AG09309 (cell line): ENCODE results near the gene NUDT3.

Source experiments
- DNase-seq: peaks from one replicate; pipeline ENCODE4 v3.0.0-alpha.2; 2010; ENCODE audit warnings: low read depth
- H3K4me3 ChIP-seq: 2 replicates; pipeline ENCODE4 v1.5.1; 2011; ENCODE audit warnings: mild to moderate bottlenecking, low read depth, low read length, moderate library complexity; ENCODE audit not compliant: control insufficient read depth
- TF ChIP-seq, protein P1 (sequence below): IDR thresholded peaks from 2 replicates; pipeline ENCODE4 v1.5.1; 2011; ENCODE audit warnings: mild to moderate bottlenecking, low read depth, low read length, inconsistent platforms; ENCODE audit not compliant: insufficient read depth, control insufficient read depth; ENCODE audit errors: missing control alignments

Gene NUDT3

DNA sequence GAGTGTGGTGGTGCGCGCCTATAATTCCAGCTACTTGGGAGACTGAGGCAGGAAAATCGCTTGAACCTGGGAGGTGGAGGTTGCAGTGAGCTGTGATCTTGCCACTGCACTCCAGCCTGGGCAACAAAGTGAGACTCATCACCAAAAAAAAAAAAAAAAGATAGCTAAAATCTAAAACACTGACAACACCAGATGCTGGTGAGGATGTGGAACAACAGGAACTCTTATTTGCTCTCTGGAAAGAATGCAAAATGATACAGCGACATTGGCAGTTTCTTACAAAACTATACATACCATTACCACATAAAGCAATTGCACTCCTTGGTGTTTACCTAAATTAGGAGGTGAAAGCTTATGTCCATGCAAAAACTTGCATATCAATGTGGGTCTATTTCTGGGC, 80.2 kb downstream of the NUDT3 start:
- DNase-seq = no peak
- TF ChIP-seq, protein P1, sequence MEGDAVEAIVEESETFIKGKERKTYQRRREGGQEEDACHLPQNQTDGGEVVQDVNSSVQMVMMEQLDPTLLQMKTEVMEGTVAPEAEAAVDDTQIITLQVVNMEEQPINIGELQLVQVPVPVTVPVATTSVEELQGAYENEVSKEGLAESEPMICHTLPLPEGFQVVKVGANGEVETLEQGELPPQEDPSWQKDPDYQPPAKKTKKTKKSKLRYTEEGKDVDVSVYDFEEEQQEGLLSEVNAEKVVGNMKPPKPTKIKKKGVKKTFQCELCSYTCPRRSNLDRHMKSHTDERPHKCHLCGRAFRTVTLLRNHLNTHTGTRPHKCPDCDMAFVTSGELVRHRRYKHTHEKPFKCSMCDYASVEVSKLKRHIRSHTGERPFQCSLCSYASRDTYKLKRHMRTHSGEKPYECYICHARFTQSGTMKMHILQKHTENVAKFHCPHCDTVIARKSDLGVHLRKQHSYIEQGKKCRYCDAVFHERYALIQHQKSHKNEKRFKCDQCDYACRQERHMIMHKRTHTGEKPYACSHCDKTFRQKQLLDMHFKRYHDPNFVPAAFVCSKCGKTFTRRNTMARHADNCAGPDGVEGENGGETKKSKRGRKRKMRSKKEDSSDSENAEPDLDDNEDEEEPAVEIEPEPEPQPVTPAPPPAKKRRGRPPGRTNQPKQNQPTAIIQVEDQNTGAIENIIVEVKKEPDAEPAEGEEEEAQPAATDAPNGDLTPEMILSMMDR = no peak

DNA sequence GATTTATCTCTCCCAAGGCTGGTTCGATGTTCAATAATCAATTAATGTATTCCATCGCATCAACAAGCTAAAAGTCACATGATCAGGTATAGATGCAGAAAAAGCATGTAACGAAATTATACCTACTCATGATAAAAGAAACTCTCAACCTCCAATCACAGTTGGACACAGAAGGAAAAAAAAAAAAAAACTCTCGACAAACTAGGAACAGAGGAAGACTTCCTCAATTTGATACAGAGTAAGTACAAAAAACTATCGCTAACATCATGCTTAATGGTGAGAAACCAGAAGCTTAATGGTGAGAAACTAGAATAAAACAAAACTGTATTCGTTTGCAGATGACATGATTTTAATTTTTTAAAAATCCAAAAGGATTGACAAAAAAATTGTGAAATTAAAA, 81.7 kb downstream of the NUDT3 start:
- no peak overlapping the region for H3K4me3 ChIP-seq
- TF ChIP-seq, protein P1 = no peak
- DNase-seq = no peak

More for the DNA sequence above, 80.2 kb downstream of the NUDT3 start:
- H3K4me3 ChIP-seq = no peak overlapping the region

DNA sequence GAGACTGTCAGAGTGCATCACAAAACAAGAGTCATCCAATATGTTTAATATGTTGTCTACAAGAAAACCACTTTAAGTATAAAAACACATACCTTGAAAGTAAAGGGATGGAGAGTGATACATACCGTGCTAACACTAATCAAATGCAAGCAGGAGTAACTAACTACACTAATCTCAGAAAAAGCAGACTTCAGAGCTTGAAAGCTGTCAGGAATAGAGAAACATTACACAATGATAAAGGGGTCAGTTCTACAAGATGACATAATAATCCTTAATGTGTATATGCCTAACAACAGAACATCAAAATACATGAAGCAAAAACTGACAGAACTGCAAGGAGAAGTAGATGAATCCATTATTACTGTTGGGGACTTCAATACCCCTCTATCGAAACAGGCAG, 84.0 kb downstream of the NUDT3 start:
- no peak for DNase-seq
- TF ChIP-seq, protein P1 = no peak
- no peak overlapping the region for H3K4me3 ChIP-seq

DNA sequence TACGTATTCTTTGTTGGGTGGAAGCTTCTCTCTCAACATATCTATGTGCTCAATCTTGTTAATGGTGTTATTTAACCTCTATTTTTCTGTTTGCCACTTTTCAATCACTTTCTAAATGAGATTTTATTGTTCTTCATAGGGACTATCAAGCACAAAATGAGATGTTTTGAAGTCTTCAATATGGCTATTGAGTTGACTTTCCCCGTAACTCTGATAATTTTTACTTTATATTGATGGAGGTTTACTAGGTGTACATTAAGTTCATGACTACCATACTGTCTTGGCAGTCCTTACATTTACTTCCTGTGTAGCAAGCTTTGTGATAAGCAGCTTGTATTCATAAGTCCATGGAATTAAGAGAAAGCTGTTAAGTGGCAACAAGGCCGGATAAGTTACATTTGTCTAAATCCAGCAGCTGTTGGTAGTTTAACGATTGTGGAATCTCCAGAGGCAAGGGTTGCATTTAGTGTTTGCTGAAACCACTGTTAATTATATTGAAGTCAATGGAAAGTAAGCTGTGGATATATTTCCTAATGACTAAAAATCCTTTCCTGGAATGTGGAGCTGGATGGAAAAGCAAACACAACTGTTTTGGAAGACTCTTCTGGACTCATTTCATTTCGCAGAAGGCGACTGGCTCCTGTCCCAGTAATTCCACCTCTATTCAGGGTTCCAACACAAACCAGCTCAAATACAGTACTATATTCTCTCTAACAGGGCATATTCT, 86.3 kb downstream of the NUDT3 start:
- TF ChIP-seq, protein P1 = no peak
- DNase-seq = no peak
- no peak overlapping the region for H3K4me3 ChIP-seq

DNA sequence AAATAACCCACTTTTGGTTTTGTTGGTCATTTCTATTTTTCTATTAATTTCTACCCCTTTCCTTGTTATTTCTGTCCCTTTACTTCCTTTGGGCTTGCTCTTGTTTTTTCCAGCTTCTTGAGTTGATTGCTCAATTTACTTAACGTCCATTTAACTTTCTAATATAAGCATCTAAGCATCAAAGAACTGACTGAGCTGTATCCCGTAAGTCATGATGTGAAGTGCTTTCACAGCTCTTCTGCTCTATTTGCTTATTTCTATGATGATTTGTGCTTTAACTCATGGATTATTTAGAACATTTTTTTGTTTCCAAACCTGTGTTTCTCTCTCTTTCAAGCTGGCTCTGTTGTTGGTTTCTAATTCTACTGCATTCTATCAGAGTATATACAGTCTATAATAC, 87.0 kb downstream of the NUDT3 start:
- DNase-seq = no peak
- TF ChIP-seq, protein P1 = no peak
- no peak overlapping the region for H3K4me3 ChIP-seq

DNA sequence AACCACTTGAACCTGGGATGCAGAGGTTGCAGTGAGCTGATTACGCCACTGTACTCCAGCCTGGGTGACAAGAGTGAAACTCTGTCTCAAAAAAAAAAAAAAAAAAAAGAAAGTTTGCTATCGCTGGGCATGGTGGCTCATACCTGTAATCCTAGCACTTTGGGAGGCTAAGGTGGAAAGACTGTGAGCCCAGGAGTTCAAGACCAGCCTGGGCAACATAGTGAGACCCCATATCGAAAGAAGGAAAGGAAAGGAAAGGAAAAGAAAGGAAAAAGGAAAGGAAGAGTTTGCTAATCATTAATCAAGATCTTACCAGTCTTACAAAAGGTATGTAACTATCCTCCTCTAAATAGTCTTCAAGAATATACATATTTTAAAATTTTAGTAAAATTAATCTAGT, 88.3 kb downstream of the NUDT3 start:
- TF ChIP-seq, protein P1 = no peak
- H3K4me3 ChIP-seq = no peak overlapping the region
- DNase-seq = no peak
